HG02623 (cell line): ENCODE data around the gene IVNS1ABP.
"Not testable (repeated sequence)": the region's sequence is repeated elsewhere in the genome, so short reads cannot be mapped to it uniquely, and the experiment has no call there.

Source experiments
- ATAC-seq: cut with Tn5 transposase; IDR thresholded peaks from one replicate; pipeline ENCODE4 v1.9.1; 2021; ENCODE audit warnings: moderate library complexity; ENCODE audit not compliant: unreplicated experiment

The IVNS1ABP gene

GRCh38 chr1:185337246-185337645 is 20.2 kb upstream of the IVNS1ABP start:
- no peak for ATAC-seq

DNA sequence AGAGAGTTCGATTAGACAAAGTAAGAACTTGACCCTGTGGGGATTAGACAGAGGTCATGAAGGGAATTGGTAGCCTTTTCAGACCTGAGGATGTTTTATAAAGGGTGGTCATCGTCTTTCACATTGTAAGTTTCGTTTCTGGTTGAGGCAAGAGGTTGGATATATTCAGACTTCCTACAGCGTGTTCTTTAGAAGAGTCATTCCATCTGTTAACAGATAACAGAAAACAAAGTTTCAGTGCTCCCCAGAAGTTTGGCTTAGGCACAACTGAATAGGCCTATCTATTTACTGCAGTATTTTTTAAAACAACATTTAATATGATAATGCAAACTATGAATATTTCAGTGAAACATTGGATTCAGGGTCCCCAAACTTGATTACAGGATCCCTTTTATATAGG is 17.1 kb upstream of the IVNS1ABP start:
- no peak for ATAC-seq

GRCh38 chr1:185328255-185328654 is 11.2 kb upstream of the IVNS1ABP start:
- ATAC-seq, result no peak

DNA sequence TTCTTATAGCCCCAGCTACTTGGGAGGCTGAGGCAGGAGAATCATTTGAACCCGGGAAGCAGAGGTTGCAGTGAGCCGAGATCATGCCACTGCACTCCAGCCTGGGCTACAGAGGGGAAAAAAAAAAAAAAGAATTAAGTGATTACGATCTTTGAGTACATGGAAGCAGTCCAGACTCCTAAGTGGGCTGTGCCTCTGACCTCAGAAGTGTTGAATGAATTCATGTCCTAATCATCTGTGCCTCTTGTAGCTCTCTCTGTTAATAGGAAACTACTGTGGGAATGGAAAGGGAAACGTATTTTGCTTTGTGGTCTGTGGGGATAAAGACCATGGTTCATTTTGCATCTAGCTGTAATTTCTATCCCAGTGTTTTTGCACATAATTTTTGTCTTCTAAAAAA is 8.4 kb upstream of the IVNS1ABP start:
- ATAC-seq, result no peak

DNA sequence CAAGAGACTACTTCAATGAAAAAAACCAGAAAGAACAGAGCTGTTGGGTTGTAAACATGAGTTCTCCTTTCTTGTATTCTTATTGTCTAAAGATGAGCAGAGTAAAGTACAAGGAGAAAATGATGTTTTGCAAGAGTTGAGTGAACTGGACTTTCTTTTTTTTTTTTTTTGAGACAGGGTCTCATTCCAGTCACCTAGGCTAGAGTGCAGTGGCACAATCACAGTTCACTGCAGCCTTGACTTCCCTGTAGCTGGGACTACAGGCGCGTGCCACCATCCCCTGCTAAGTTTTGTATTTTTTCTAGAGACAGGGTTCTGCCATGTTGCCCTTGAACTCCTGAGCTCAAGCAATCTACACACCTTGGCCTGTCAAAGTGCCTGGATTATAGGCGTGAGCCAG is 7.1 kb upstream of the IVNS1ABP start:
- no peak for ATAC-seq

DNA sequence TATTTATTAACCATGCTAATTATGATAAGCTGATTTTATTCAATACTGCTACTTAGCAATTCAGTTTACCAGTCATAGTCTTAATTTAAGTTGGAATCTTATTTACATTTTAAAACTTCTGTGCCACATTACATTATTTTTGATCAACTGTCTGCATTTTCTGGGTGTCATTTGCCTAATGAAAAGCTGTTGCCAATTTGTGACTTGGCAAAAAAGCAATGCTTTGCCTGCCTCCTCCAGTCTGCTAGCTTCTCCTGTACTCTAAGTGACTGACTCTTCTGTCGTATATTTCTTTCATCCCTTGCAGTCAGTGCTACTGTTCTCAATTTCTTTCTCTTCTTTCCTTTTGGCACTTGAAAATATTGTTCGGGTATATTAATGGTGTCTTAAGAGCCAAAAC is 5.6 kb upstream of the IVNS1ABP start:
- ATAC-seq, result no peak

- ATAC-seq, result not testable (repeated sequence)
Measured at GRCh38 chr1:185321653-185322221, 4.7 kb upstream of the IVNS1ABP start.

GRCh38 chr1:185321104-185321503 is 4.1 kb upstream of the IVNS1ABP start:
- ATAC-seq, result not testable (repeated sequence)

- no peak for ATAC-seq
Measured at GRCh38 chr1:185319139-185319475, 2.1 kb upstream of the IVNS1ABP start.

DNA sequence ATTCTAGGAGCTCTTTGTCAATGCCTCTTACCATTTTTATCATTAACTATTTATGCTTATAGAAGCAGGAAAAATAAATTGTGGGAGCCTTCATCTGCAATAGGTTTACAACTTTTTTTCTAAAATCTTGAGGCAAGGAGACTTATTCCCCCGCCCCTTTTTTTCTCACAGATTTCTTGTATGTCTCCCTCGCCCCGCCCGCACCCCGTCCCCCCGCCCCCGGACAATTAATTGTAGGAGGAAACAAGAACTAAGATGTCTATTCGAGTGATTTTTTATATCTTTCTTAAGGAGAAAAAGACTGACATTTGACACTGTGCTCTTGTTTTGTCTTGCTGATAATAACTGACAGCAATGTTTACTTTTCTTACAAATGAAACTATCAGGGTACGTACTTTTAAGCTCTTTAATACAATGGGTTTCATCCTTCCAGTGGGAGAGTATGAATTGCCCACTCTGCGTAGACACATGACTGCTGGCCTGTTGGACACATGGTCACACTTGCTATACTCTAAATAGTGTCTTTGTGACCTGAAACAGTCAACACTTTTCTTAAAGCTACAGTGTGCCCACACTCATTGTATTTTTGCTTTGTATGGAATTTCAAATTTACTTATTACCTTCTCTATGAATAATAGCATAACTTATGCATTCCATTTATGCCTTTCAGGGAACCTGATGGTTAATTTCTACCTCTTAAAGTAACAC is 1.5 kb upstream of the IVNS1ABP start:
- ATAC-seq, result no peak

DNA sequence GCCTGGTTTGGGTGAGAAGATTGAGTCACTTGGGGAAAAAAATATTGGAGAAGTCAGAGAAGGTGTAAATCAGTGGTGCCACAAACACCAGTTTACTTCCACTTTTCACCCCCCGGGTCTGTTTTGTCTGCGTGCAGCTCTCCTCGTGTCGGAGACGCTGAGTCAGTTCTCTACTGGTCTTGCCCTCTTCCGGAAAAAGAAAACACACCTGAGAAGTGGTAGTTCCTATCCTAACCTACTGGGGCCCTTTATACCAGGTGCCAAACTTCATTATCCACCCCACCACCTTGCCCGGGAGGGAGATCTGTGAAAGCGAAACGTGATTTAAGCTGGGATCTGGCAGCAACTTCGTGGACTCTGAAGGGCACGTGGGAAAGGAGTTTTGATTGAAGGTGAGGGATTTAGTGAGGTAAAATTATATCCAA is 855 bp upstream of the IVNS1ABP start:
- ATAC-seq, result peak; percentile 36

DNA sequence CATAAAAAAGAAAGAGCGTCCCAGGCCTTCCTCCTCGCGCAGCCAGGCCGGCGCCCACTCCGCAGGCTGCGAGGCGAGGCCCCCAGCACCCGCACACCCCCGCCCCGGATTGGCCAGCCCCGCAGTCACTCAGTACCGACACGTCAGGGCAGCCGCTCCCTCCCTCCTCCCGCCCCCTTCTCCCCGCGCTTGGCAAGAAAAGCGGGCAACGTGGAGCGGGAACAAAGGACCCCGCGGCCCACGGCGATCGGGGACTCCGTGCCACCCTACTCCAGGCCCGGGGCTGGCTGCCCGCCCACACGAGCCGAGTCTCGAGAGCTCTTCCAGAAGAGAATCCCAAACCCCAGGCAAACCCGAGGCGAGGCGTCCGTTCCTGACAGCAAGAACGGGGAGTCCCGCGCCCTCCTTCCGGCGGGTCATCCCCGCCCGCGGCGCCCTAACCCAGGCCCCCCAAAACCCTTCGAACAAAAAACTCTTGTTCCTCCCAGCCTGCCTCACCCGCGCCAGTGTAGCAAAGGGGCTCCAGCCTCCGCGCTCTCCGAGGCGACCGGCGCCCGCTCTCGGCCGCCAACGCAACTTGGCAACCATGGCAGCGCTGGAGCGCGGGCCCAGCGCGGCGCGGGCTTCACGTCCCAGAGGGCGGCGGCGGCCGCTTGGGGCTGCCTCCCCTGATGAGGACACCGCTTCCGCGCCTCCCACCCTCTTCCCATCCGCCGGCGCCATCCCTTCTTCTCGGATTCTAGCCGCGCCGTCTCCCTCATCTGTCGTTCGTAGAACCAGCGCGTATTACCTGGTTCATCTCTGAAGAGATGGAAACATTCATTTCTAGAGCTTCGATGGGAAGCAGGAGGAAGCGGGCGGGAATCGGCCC is 645 bp downstream of the IVNS1ABP start:
- peak; percentile 42 for ATAC-seq

GRCh38 chr1:185315445-185316071 is 1.5 kb downstream of the IVNS1ABP start:
- peak; percentile 0 for ATAC-seq

DNA sequence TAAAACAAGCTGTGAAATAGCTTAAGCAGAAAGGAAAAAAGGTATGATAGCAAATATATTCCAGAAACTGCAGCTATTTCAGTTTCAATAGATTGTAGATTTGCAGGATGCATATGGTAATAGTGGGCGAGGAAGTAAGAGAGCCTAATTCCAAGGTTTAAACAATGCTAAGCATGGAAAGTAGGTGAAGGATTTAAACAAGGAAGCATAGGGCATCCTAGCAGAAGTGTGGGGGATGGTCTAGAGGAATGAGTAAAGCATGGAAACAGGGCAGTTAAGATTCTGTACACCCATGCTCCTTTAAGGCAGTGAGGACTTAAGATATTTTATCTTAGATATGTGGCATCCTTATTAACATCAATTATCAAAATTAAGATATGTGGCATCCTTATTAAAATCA is 2.6 kb downstream of the IVNS1ABP start:
- ATAC-seq, result no peak

DNA sequence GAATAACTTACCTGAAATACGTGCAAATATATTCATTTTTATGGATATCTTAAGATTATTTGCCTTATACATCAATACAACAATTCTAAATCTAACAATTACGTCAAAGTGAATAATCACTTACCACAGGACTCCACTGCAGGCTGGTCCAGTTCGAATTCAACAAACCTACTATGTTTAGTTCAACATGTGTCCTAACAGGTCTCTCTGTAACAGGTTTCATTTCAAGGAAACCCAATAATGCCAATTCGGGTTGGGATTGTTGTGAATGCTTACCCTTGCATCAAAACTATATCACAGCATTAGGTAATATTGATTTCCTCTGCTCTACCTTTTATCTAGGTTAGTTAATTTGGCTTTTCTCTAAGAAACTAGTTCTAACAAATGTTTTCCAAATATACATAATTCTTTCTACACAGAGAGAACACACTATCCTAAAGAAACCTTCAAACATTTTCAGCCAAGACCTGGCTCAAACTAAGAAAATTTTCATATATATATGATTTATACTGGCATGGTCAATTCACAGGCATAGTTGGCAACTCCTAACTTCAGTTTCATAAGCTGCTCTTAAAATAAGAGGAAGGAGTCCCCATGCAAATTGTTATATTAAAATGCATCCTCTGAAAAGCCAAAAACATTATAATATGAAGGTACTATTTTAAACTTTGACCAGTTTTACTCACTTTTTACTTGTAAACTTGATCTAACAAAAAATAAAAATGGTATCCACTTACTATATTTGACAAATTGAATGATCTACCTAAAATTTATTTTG is 4.5 kb downstream of the IVNS1ABP start:
- no peak for ATAC-seq

GRCh38 chr1:185311589-185312225 is 5.3 kb downstream of the IVNS1ABP start:
- no peak for ATAC-seq

DNA sequence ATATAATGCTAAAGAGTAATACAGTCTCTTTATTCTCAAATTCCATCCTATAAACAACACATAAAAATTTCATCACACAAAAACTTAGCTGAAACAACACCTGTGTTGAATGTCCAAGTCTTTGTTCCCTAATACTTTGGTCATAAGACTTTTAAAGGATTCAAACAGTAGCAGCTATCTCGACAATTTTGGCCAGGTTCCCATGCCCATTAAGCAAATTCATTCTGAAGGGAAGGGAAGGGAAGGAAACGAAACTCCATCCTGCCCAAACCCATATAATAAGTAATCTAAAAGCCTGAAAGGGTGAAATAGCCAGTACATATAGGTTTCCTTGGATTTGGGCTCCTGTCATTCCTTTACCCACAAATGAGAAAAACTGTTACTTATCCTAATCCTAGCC is 7.5 kb downstream of the IVNS1ABP start:
- ATAC-seq, result no peak

DNA sequence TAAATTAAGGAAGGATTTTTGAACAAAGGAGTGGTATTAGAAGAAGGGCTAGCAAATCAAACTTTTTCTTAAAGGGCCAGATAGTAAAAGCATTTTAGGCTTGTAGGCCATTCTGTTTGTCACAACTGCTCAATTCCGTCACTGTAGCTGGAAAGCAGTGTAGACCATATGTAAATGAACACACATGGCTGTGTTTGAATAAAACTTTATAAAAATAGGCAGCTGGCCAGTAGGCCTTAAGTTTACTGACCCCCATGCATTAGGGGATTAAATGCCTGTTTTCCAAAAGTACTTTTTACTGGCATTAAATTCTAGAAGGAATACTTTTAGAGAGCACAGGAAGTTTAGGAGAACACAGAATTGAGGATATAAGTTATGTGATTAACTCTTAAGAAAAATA is 8.9 kb downstream of the IVNS1ABP start:
- ATAC-seq, result no peak

- ATAC-seq, result no peak
Measured at GRCh38 chr1:185305419-185305818, 11.6 kb downstream of the IVNS1ABP start.

GRCh38 chr1:185300152-185300551 is 16.9 kb downstream of the IVNS1ABP start:
- no peak for ATAC-seq
